ENCODE measurements around the gene CHRNA1.

DNA sequence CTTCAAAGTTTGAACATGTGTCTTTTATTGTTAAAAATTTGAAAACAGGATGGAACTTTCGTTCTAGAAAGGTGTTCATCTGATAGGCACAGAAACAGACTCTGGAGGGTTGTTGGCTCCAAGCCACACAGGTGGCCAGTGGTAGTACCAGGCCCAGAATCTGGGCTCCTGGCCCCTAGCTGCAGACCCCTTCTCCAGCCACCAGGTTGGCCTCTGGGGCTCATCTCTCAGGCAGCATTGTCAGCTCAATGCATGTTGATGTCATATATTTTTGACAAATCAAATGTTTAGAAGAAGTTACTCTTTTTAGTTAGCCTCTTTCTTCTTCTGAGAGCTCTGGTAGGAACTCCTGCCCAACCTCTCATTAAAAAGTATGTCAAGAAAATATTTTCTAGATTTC is 34.5 kb upstream of the CHRNA1 start:
- TF ChIP-seq GATA2 (IDR thresholded peaks at IDR 0.05; ENCODE audit: low read depth, low read length) (no peak), GATA3 (IDR thresholded peaks at IDR 0.05; ENCODE audit: low read depth, low read length) (no peak)

Measured in SH-SY5Y (cell line).